ENCODE data around the gene SLC6A3.
"Not testable (repeated sequence)": the region's sequence is repeated elsewhere in the genome, so short reads cannot be mapped to it uniquely, and the experiment has no call there.

The SLC6A3 gene

GRCh38 chr5:1462358-1462757 is 17.1 kb upstream of the SLC6A3 start:
- H3K4me3 ChIP-seq (ENCODE audit: low read depth, low read length), result no peak overlapping the region
- H4K12ac ChIP-seq (ENCODE audit: low read depth, low read length), result no peak overlapping the region
- H2BK12ac ChIP-seq (ENCODE audit: low read length), result no peak overlapping the region
- no peaks in the 10 kb centered on the region for H3K27me3 ChIP-seq (ENCODE audit: insufficient read depth, low read length)
- no peak overlapping the region for H3K4ac ChIP-seq (ENCODE audit: low read depth, low read length)
- H3K27ac ChIP-seq (ENCODE audit: low read depth, low read length), result no peak overlapping the region
- H3K36me3 ChIP-seq (ENCODE audit: control insufficient read depth in 1 of 2, insufficient read depth in 2 of 2, low read length in 2 of 2), result peaks cover 78 to 91% of the 10 kb centered on the region in 2 experiments
- H3K9ac ChIP-seq (ENCODE audit: low read length), result no peak overlapping the region
- no peaks in the 10 kb centered on the region for H3K79me1 ChIP-seq (ENCODE audit: low read length)
- DNase-seq, result peak; percentile 44 to 49
- H3K4me1 ChIP-seq (ENCODE audit: control insufficient read depth in 1 of 2, insufficient read depth in 2 of 2, low read length in 2 of 2), result no peaks in the 10 kb centered on the region
- no peak overlapping the region for H3K18ac ChIP-seq (ENCODE audit: low read length)
- no peak overlapping the region for H4K91ac ChIP-seq (ENCODE audit: low read depth, low read length)
- no peak overlapping the region for H2BK5ac ChIP-seq (ENCODE audit: low read depth, low read length, poor library complexity)
- no peak overlapping the region for H3K23ac ChIP-seq (ENCODE audit: low read length)
- no peak overlapping the region for H4K8ac ChIP-seq (ENCODE audit: low read depth, low read length)
- no peak overlapping the region for H3K14ac ChIP-seq (ENCODE audit: low read length)
- no peaks in the 10 kb centered on the region for H3K79me2 ChIP-seq (ENCODE audit: control insufficient read depth, insufficient read depth, low read length, poor library complexity)
- H2AK5ac ChIP-seq (ENCODE audit: low read length), result no peak overlapping the region
- no peak overlapping the region for H3K4me2 ChIP-seq (ENCODE audit: low read length)
- H3K9me3 ChIP-seq (ENCODE audit: insufficient read depth, low read depth, low read length), result peaks cover 32% of the 10 kb centered on the region
- H2AFZ ChIP-seq (ENCODE audit: insufficient read depth, low read length, poor library complexity), result no peak overlapping the region
- WGBS (ENCODE audit: extremely low coverage, insufficient coverage, insufficient read length), result no CpG with 5 or more reads among the region's 20 CpGs
- H2BK120ac ChIP-seq (ENCODE audit: insufficient read depth, low read length, poor library complexity), result no peak overlapping the region

- Histone ChIP-seq H3K27ac (ENCODE audit: low read depth, low read length) (no peak overlapping the region), H2AFZ (ENCODE audit: insufficient read depth, low read length, poor library complexity) (no peak overlapping the region), H3K79me2 (ENCODE audit: control insufficient read depth, insufficient read depth, low read length, poor library complexity) (no peaks in the 10 kb centered on the region), H4K8ac (ENCODE audit: low read depth, low read length) (no peak overlapping the region), H4K12ac (ENCODE audit: low read depth, low read length) (no peak overlapping the region), H3K4me2 (ENCODE audit: low read length) (no peak overlapping the region), H3K9me3 (ENCODE audit: insufficient read depth, low read depth, low read length) (peaks cover 33% of the 10 kb centered on the region), H4K91ac (ENCODE audit: low read depth, low read length) (no peak overlapping the region), H2BK5ac (ENCODE audit: low read depth, low read length, poor library complexity) (no peak overlapping the region), H2BK12ac (ENCODE audit: low read length) (no peak overlapping the region), H3K79me1 (ENCODE audit: low read length) (no peaks in the 10 kb centered on the region), H3K36me3 (ENCODE audit: control insufficient read depth in 1 of 2, insufficient read depth in 2 of 2, low read length in 2 of 2) (peaks cover 68 to 84% of the 10 kb centered on the region in 2 experiments), H2BK120ac (ENCODE audit: insufficient read depth, low read length, poor library complexity) (no peak overlapping the region), H3K9ac (ENCODE audit: low read length) (no peak overlapping the region), H3K18ac (ENCODE audit: low read length) (no peak overlapping the region), H3K4ac (ENCODE audit: low read depth, low read length) (no peak overlapping the region), H2AK5ac (ENCODE audit: low read length) (no peak overlapping the region), H3K23ac (ENCODE audit: low read length) (no peak overlapping the region), H3K27me3 (ENCODE audit: insufficient read depth, low read length) (no peaks in the 10 kb centered on the region), H3K4me1 (ENCODE audit: control insufficient read depth in 1 of 2, insufficient read depth in 2 of 2, low read length in 2 of 2) (no peaks in the 10 kb centered on the region), H3K14ac (ENCODE audit: low read length) (no peak overlapping the region), H3K4me3 (ENCODE audit: low read depth, low read length) (no peak overlapping the region)
- DNase-seq, result no peak
- WGBS (ENCODE audit: extremely low coverage, insufficient coverage, insufficient read length), result no CpG with 5 or more reads among the region's 10 CpGs
Observed at GRCh38 chr5:1461396-1461795, 16.2 kb upstream of the SLC6A3 start.

- Histone ChIP-seq H2BK120ac (ENCODE audit: insufficient read depth, low read length, poor library complexity) (no peak overlapping the region), H3K18ac (ENCODE audit: low read length) (no peak overlapping the region), H3K14ac (ENCODE audit: low read length) (no peak overlapping the region), H4K8ac (ENCODE audit: low read depth, low read length) (no peak overlapping the region), H4K12ac (ENCODE audit: low read depth, low read length) (no peak overlapping the region), H3K4me1 (ENCODE audit: control insufficient read depth in 1 of 2, insufficient read depth in 2 of 2, low read length in 2 of 2) (no peaks in the 10 kb centered on the region), H3K9me3 (ENCODE audit: insufficient read depth, low read depth, low read length) (peaks cover 26% of the 10 kb centered on the region), H3K36me3 (ENCODE audit: control insufficient read depth in 1 of 2, insufficient read depth in 2 of 2, low read length in 2 of 2) (peaks cover 57 to 72% of the 10 kb centered on the region in 2 experiments), H3K27me3 (ENCODE audit: insufficient read depth, low read length) (no peaks in the 10 kb centered on the region), H2BK5ac (ENCODE audit: low read depth, low read length, poor library complexity) (no peak overlapping the region), H3K23ac (ENCODE audit: low read length) (no peak overlapping the region), H3K4ac (ENCODE audit: low read depth, low read length) (no peak overlapping the region), H2AFZ (ENCODE audit: insufficient read depth, low read length, poor library complexity) (no peak overlapping the region), H3K4me2 (ENCODE audit: low read length) (no peak overlapping the region), H2BK12ac (ENCODE audit: low read length) (no peak overlapping the region), H2AK5ac (ENCODE audit: low read length) (no peak overlapping the region), H3K79me2 (ENCODE audit: control insufficient read depth, insufficient read depth, low read length, poor library complexity) (no peaks in the 10 kb centered on the region), H3K9ac (ENCODE audit: low read length) (no peak overlapping the region), H3K79me1 (ENCODE audit: low read length) (no peaks in the 10 kb centered on the region), H3K27ac (ENCODE audit: low read depth, low read length) (no peak overlapping the region), H4K91ac (ENCODE audit: low read depth, low read length) (no peak overlapping the region), H3K4me3 (ENCODE audit: low read depth, low read length) (no peak overlapping the region)
- no CpG with 5 or more reads among the region's 16 CpGs for WGBS (ENCODE audit: extremely low coverage, insufficient coverage, insufficient read length)
- DNase-seq, result no peak
Observed at GRCh38 chr5:1460054-1460682, 14.9 kb upstream of the SLC6A3 start.

GRCh38 chr5:1459435-1459834 is 14.2 kb upstream of the SLC6A3 start:
- not testable (repeated sequence) for H3K79me1 ChIP-seq (ENCODE audit: low read length); H3K27ac ChIP-seq (ENCODE audit: low read depth, low read length); H3K4ac ChIP-seq (ENCODE audit: low read depth, low read length)

More at GRCh38 chr5:1459435-1459834, 14.2 kb upstream of the SLC6A3 start:
- not testable (repeated sequence) for H3K4me2 ChIP-seq (ENCODE audit: low read length); DNase-seq; H3K18ac ChIP-seq (ENCODE audit: low read length); H3K27me3 ChIP-seq (ENCODE audit: insufficient read depth, low read length); H4K8ac ChIP-seq (ENCODE audit: low read depth, low read length); H3K79me2 ChIP-seq (ENCODE audit: control insufficient read depth, insufficient read depth, low read length, poor library complexity); H3K14ac ChIP-seq (ENCODE audit: low read length); H3K23ac ChIP-seq (ENCODE audit: low read length); H3K9ac ChIP-seq (ENCODE audit: low read length); H3K4me3 ChIP-seq (ENCODE audit: low read depth, low read length); H4K91ac ChIP-seq (ENCODE audit: low read depth, low read length); H2BK12ac ChIP-seq (ENCODE audit: low read length); H2BK5ac ChIP-seq (ENCODE audit: low read depth, low read length, poor library complexity); H2AFZ ChIP-seq (ENCODE audit: insufficient read depth, low read length, poor library complexity); H2AK5ac ChIP-seq (ENCODE audit: low read length); H4K12ac ChIP-seq (ENCODE audit: low read depth, low read length); H3K4me1 ChIP-seq (ENCODE audit: control insufficient read depth in 1 of 2, insufficient read depth in 2 of 2, low read length in 2 of 2); H2BK120ac ChIP-seq (ENCODE audit: insufficient read depth, low read length, poor library complexity)
- H3K9me3 ChIP-seq (ENCODE audit: insufficient read depth, low read depth, low read length), result peaks cover 19% of the 10 kb centered on the region
- WGBS (ENCODE audit: extremely low coverage, insufficient coverage, insufficient read length), result no CpG with 5 or more reads among the region's 2 CpGs
- H3K36me3 ChIP-seq (ENCODE audit: control insufficient read depth in 1 of 2, insufficient read depth in 2 of 2, low read length in 2 of 2), result peaks cover 50 to 65% of the 10 kb centered on the region in 2 experiments
